Thymus (tissue), 11 donors: Measurements from ENCODE around the gene CHN2. TPM values are rescaled to one million over a fixed set of nuclear protein-coding genes. Genes with fewer than 3 reads are reported as not detected.

Experiments
- DNase-seq, 9 donors: peaks; one replicate each; pipeline ENCODE4 v3.0.0-alpha.2; 2013; ENCODE audit warnings: low spot score in 9 of 9, low read depth in 6 of 9, missing footprints in 1 of 9
- H3K27ac ChIP-seq, 2 donors: one replicate each; pipeline ENCODE4 v1.5.1; 2013; ENCODE audit warnings: control low read depth in 1 of 2, low read depth in 1 of 2, low read length in 1 of 2, mild to moderate bottlenecking in 1 of 2, moderate library complexity in 1 of 2
- H3K27me3 ChIP-seq, 2 donors: one replicate each; pipeline ENCODE4 v1.5.1; 2013; ENCODE audit warnings: low read length in 1 of 2; ENCODE audit not compliant: control insufficient read depth in 2 of 2, insufficient read depth in 1 of 2
- H3K36me3 ChIP-seq, 2 donors: one replicate each; pipeline ENCODE4 v1.5.1; 2013; ENCODE audit warnings: low read length in 1 of 2, mild to moderate bottlenecking in 1 of 2, moderate library complexity in 1 of 2; ENCODE audit not compliant: control insufficient read depth in 2 of 2, insufficient read depth in 2 of 2
- H3K4me1 ChIP-seq, 2 donors: one replicate each; pipeline ENCODE4 v1.5.1; 2013; ENCODE audit warnings: low read length in 2 of 2; ENCODE audit not compliant: control insufficient read depth in 2 of 2, insufficient read depth in 2 of 2
- H3K4me3 ChIP-seq, 2 donors: one replicate each; pipeline ENCODE4 v1.5.1; 2013; ENCODE audit warnings: low read length in 2 of 2, control low read depth in 1 of 2, mild to moderate bottlenecking in 1 of 2
- H3K9me3 ChIP-seq, 2 donors: one replicate each; pipeline ENCODE4 v1.5.1; 2013; ENCODE audit warnings: low read length in 1 of 2, mild to moderate bottlenecking in 1 of 2; ENCODE audit not compliant: control insufficient read depth in 2 of 2, insufficient read depth in 1 of 2
- WGBS: extraction: QIAGEN DNeasy Blood & Tissue Kit; methylation state at CpG from one replicate; pipeline ENCODE4 v1.1.7; 2013; 5-methylcytosine and 5-hydroxymethylcytosine counted together
- polyA plus RNA-seq: library from polyadenylated mRNA; stranded (reverse); fragments of 200-250 nt; gene quantifications from one replicate; pipeline ENCODE4 v1.2.3, GENCODE V29; 2013
- total RNA-seq: library from RNA; stranded (reverse); fragments of 120-200 nt; gene quantifications from one replicate; pipeline ENCODE4 v1.2.4, GENCODE V29; 2013
- donor health status: healthy.

The CHN2 gene
- total and polyA plus RNA-seq, 2 donors = 5.9 to 6.5 TPM

DNA sequence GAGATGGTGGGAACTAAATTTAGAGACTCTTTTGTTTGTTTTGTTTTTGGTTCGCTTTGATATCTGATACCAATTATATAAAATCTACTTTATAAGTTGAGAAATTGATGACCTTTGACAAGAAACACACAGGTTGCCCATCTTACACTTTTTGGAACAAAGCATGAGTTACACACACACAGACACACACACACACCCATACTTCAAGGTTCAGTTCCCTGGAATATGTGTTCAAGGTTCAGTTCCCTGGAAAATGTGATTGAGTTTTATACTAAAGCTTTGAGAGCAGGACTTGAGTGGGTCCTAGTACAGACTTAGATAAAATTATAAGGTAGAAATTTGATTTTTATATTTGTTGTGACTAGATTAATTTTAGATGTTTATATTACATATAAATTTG, 234.8 kb downstream of the CHN2 start:
- no peaks in the 10 kb centered on the region for H3K36me3 ChIP-seq
- no peaks in the 10 kb centered on the region for H3K9me3 ChIP-seq
- H3K27ac ChIP-seq = no peak overlapping the region
- no peaks in the 10 kb centered on the region for H3K27me3 ChIP-seq
- no peak overlapping the region for H3K4me3 ChIP-seq
- H3K4me1 ChIP-seq = no peaks in the 10 kb centered on the region
- no peak for DNase-seq
- WGBS = 99% methylated on average over 1 of the region's 1 CpG

DNA sequence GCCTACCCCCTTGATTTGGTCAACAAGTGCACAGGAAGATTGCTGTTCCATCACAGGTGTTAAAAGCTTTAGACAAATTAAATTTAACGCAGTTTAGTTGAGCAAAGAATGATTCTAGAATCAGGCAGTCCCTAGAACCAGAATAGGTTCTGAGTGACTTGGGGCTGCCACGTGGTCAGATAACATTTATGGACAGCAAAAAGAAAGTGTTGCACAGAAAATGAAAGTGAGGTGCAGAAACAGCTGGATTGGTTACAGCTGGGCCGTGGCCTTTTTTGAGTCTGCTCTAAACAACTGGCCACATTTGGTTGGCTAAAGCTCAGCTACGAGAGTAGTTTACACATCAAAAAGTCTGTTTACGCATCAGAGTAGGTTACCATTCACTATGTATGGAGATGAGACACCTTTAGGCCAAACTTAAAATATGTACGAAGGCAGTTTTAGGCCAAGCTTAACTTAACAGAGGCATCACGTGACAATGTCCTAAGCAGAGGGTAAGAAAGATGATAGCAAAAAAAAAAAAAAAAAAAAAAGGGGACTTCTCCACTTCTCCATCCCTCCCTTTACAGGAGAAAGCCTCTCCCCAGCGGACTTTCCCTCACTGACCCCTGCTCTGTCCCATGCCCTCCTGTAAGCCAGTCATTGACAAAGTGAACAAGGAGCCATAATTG, 235.8 kb downstream of the CHN2 start:
- 96% methylated on average over 8 of the region's 8 CpGs for WGBS
- H3K27ac ChIP-seq = no peak overlapping the region
- no peaks in the 10 kb centered on the region for H3K9me3 ChIP-seq
- H3K4me3 ChIP-seq = no peak overlapping the region
- H3K4me1 ChIP-seq = no peaks in the 10 kb centered on the region
- no peaks in the 10 kb centered on the region for H3K36me3 ChIP-seq
- DNase-seq = no peak
- no peaks in the 10 kb centered on the region for H3K27me3 ChIP-seq

DNA sequence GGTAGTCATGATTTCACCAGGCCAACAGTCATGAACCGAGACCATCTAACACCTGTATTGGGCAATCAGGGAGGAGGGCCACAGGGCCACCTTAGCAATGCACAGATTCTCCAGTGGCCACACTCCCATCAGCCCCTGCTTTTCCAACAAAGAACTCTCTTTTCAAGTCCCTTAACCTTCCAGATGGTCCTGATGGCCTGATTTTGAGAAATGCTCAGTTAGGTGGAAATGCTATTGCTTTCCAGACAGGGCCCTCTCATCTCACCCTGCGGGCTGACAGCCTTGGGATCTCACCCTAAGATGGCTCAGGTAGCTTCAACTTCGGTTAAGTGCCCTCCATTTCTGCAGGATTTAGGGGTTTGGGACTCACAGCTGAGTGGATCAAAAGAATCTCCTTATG, 237.1 kb downstream of the CHN2 start:
- Histone ChIP-seq H3K27me3 (no peaks in the 10 kb centered on the region), H3K36me3 (no peaks in the 10 kb centered on the region), H3K4me1 (no peaks in the 10 kb centered on the region), H3K27ac (no peak overlapping the region), H3K4me3 (no peak overlapping the region), H3K9me3 (no peaks in the 10 kb centered on the region)
- 98% methylated on average over 3 of the region's 3 CpGs for WGBS
- DNase-seq = no peak

DNA sequence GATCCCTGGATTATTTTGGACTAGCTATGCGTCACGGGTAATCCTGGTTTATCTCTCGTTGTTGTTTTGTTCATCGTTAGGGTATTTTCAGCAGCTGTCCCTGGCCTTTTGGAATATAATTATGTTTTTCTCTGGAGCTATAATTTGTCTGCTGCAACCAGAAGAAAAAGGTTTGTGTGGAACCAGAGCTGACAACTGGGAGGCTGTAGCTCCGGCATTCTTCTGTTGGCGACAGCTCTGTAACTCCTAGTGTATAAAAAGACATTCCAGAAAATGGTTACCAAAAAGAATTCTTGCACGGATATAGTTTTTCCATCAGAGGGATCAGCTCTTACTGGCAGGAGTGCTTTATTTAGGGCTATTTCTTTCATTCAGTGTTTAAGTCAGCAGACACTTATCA, 238.1 kb downstream of the CHN2 start:
- H3K36me3 ChIP-seq = no peaks in the 10 kb centered on the region
- H3K4me3 ChIP-seq = no peak overlapping the region
- no peak for DNase-seq
- H3K9me3 ChIP-seq = no peaks in the 10 kb centered on the region
- H3K27me3 ChIP-seq = no peaks in the 10 kb centered on the region
- WGBS = 99% methylated on average over 7 of the region's 7 CpGs
- H3K27ac ChIP-seq = no peak overlapping the region
- H3K4me1 ChIP-seq = no peaks in the 10 kb centered on the region

DNA sequence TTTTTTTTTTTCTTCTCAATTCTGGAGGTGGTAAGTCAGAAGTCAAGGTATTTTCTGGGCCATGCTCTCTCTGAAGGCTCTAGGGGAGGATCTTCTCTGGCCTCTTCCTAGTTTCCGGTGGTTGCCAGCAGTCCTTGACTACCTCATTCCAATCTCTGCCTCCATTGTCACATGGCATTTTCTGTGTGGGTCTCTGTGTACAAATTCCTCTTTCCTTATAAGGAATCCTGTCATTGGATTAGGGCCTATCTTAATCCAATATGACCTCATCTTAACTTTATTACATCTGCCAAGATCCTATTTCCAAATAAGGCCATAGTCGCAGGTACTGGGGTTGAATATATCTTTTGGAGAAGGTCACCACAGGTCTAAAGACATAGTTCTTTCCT, 239.8 kb downstream of the CHN2 start:
- Histone ChIP-seq H3K9me3 (no peaks in the 10 kb centered on the region), H3K4me1 (no peaks in the 10 kb centered on the region), H3K27me3 (no peaks in the 10 kb centered on the region), H3K4me3 (no peak overlapping the region), H3K27ac (no peak overlapping the region), H3K36me3 (no peaks in the 10 kb centered on the region)
- 100% methylated on average over 2 of the region's 2 CpGs for WGBS
- DNase-seq = no peak

DNA sequence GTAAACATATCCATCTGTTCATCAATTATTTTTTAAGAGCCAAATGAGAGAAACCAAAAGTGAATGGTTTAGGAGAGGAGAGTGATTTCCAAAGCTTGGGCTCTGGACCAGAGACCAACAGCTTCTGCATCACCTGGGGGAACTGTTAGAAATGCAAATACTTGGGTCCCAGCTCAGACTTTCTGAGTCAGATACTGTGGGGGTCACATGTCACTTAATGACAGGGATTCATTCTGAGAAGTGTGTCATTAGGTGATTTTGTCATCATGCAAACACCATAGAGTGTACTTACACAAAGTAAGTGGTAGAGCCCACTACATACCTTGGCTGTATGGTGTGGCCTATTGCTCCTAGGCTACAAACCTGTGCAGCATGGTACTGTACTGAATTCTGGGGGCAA, 240.6 kb downstream of the CHN2 start:
- no peaks in the 10 kb centered on the region for H3K9me3 ChIP-seq
- no peak overlapping the region for H3K4me3 ChIP-seq
- no peak overlapping the region for H3K27ac ChIP-seq
- H3K36me3 ChIP-seq = no peaks in the 10 kb centered on the region
- H3K4me1 ChIP-seq = no peaks in the 10 kb centered on the region
- no peaks in the 10 kb centered on the region for H3K27me3 ChIP-seq
- DNase-seq = no peak

DNA sequence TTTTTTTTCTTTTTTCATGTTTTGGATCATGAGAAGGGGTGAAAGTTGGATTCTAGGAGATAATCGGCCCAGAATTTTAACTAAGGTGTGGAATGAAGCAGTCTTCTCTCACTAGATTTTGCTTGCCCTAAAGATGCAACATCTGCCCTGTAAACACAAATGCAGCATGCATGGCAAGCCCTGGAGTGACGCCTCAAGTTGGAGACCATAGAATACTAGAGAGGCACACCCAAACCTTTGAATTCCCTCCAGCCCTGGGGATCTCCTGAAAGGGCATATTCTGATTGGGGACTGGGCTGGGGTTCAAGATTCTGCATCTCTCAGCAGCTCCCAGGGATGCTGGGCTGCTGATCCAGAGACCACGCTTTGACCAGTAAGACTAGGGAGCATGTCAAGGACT, 241.3 kb downstream of the CHN2 start:
- DNase-seq = no peak
- WGBS = 98% methylated on average over 3 of the region's 3 CpGs

DNA sequence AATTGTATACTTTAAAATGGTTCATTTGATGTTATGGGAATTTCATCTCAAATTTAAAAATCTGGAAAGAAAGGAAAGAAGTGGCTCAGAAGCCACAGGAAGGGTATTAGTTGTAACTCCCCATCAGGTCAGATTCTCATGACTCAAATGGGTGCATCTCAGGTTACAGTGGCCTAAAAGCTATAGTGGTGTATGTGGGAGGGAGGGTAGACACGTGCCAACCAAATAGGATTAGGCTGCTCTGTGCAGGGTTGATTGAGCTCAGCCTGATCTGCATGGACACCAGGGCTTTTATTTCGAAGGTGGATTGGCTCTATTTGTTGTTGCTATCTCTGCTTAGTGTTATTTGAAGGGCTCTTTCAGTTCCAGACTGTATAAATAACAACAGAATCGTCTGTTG, 247.6 kb downstream of the CHN2 start:
- H3K4me1 ChIP-seq = no peaks in the 10 kb centered on the region
- DNase-seq = no peak
- no peak overlapping the region for H3K27ac ChIP-seq
- H3K4me3 ChIP-seq = no peak overlapping the region
- no peaks in the 10 kb centered on the region for H3K9me3 ChIP-seq
- 88% methylated on average over 3 of the region's 3 CpGs for WGBS
- no peaks in the 10 kb centered on the region for H3K27me3 ChIP-seq
- no peaks in the 10 kb centered on the region for H3K36me3 ChIP-seq

More for the DNA sequence above, 241.3 kb downstream of the CHN2 start:
- Histone ChIP-seq H3K4me3 (no peak overlapping the region), H3K27me3 (no peaks in the 10 kb centered on the region), H3K4me1 (no peaks in the 10 kb centered on the region), H3K9me3 (no peaks in the 10 kb centered on the region), H3K36me3 (no peaks in the 10 kb centered on the region), H3K27ac (no peak overlapping the region)

DNA sequence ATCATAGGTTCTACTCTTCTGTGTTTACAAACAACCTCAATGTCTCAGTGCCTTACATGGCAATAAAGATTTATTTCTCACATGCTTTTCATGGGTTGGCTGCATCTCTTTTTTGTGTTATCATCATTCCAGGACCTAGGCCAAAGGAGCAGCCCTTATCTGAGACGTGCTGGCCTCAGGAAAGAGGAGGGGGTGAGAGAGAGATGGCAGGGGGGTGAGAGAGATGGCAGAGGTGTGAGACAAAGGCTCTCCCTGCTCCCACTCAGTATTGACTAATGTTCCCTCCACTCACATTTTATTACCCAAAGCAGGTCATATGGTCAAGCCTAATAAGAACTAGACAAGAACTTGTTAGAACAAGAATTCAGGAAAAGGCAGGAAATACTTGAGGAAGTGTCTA, 249.0 kb downstream of the CHN2 start:
- Histone ChIP-seq H3K27me3 (no peaks in the 10 kb centered on the region), H3K36me3 (no peaks in the 10 kb centered on the region), H3K4me1 (no peaks in the 10 kb centered on the region), H3K27ac (no peak overlapping the region), H3K9me3 (no peaks in the 10 kb centered on the region), H3K4me3 (no peak overlapping the region)
- no peak for DNase-seq
- 97% methylated on average over 1 of the region's 1 CpG for WGBS

DNA sequence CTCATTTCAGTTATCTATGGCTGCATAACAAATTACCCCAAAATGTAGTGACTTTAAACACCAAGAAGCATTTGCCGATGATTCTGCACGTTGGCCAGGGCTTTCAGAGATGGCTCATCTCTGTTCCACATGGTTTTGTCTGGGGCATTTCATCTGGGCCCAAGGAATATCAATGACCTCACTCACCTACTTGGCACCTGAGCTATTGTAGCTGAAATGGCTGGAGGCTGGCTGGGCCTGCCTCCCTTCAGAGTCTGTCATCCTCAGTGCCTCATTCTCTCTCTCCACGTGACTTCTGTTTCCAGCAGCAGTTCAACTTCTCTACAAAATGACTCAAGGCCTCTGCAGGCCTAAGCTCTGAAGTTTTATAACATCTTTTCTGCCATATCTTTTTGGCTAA, 249.7 kb downstream of the CHN2 start:
- no peak for DNase-seq
- 97% methylated on average over 3 of the region's 3 CpGs for WGBS
- no peak overlapping the region for H3K4me3 ChIP-seq
- no peaks in the 10 kb centered on the region for H3K9me3 ChIP-seq
- no peaks in the 10 kb centered on the region for H3K4me1 ChIP-seq
- no peak overlapping the region for H3K27ac ChIP-seq
- no peaks in the 10 kb centered on the region for H3K27me3 ChIP-seq
- no peaks in the 10 kb centered on the region for H3K36me3 ChIP-seq
